Measurements from ENCODE around the gene DNAAF6.
A peak's percentile ranks its signal among the peaks of the same experiment; 100 is the strongest.

Gene DNAAF6

GRCh38 chrX:107206697-107207065, 270 bp downstream of the DNAAF6 start:
- H3K27ac ChIP-seq (ENCODE audit: low read depth, low read length): no peak overlapping the region
- peak overlapping the region; percentile 71 for H3K4me3 ChIP-seq (ENCODE audit: low read depth, low read length)
- H2AFZ ChIP-seq (ENCODE audit: low read length, unreplicated experiment): no peak overlapping the region
- H3K36me3 ChIP-seq (ENCODE audit: insufficient read depth, low read length): no peaks in the 10 kb centered on the region
- H3K4me1 ChIP-seq (ENCODE audit: control insufficient read depth, insufficient read depth, low read length, unreplicated experiment): no peaks in the 10 kb centered on the region
- no peaks in the 10 kb centered on the region for H3K79me2 ChIP-seq (ENCODE audit: control insufficient read depth, insufficient read depth, low read length, unreplicated experiment)
- peaks cover 22% of the 10 kb centered on the region for H3K27me3 ChIP-seq (ENCODE audit: insufficient read depth, low read length)

- Histone ChIP-seq H2AFZ (ENCODE audit: low read length, unreplicated experiment) (no peak overlapping the region), H3K4me1 (ENCODE audit: control insufficient read depth, insufficient read depth, low read length, unreplicated experiment) (no peaks in the 10 kb centered on the region), H3K36me3 (ENCODE audit: insufficient read depth, low read length) (no peaks in the 10 kb centered on the region), H3K27ac (ENCODE audit: low read depth, low read length) (no peak overlapping the region), H3K79me2 (ENCODE audit: control insufficient read depth, insufficient read depth, low read length, unreplicated experiment) (no peaks in the 10 kb centered on the region), H3K27me3 (ENCODE audit: insufficient read depth, low read length) (peaks cover 22% of the 10 kb centered on the region), H3K4me3 (ENCODE audit: low read depth, low read length) (no peak overlapping the region)
Observed at GRCh38 chrX:107207089-107207488, 678 bp downstream of the DNAAF6 start.

- H3K4me3 ChIP-seq (ENCODE audit: low read depth, low read length): no peak overlapping the region
- H2AFZ ChIP-seq (ENCODE audit: low read length, unreplicated experiment): no peak overlapping the region
- no peaks in the 10 kb centered on the region for H3K79me2 ChIP-seq (ENCODE audit: control insufficient read depth, insufficient read depth, low read length, unreplicated experiment)
- no peaks in the 10 kb centered on the region for H3K4me1 ChIP-seq (ENCODE audit: control insufficient read depth, insufficient read depth, low read length, unreplicated experiment)
- H3K36me3 ChIP-seq (ENCODE audit: insufficient read depth, low read length): no peaks in the 10 kb centered on the region
- peaks cover 22% of the 10 kb centered on the region for H3K27me3 ChIP-seq (ENCODE audit: insufficient read depth, low read length)
- H3K27ac ChIP-seq (ENCODE audit: low read depth, low read length): no peak overlapping the region
Observed at GRCh38 chrX:107207943-107208342, 1.5 kb downstream of the DNAAF6 start.

GRCh38 chrX:107213477-107213876, 7.1 kb downstream of the DNAAF6 start:
- H2AFZ ChIP-seq (ENCODE audit: low read length, unreplicated experiment): no peak overlapping the region
- no peaks in the 10 kb centered on the region for H3K79me2 ChIP-seq (ENCODE audit: control insufficient read depth, insufficient read depth, low read length, unreplicated experiment)
- no peak overlapping the region for H3K27ac ChIP-seq (ENCODE audit: low read depth, low read length)
- H3K4me1 ChIP-seq (ENCODE audit: control insufficient read depth, insufficient read depth, low read length, unreplicated experiment): no peaks in the 10 kb centered on the region
- H3K36me3 ChIP-seq (ENCODE audit: insufficient read depth, low read length): no peaks in the 10 kb centered on the region
- no peak overlapping the region for H3K4me3 ChIP-seq (ENCODE audit: low read depth, low read length)
- H3K27me3 ChIP-seq (ENCODE audit: insufficient read depth, low read length): peaks cover 5% of the 10 kb centered on the region; the same call in 1 of the 2 replicates

- Histone ChIP-seq H3K36me3 (ENCODE audit: insufficient read depth, low read length) (no peaks in the 10 kb centered on the region), H3K27ac (ENCODE audit: low read depth, low read length) (no peak overlapping the region), H3K27me3 (ENCODE audit: insufficient read depth, low read length) (no peaks in the 10 kb centered on the region)
Observed at GRCh38 chrX:107226757-107227156, 20.3 kb downstream of the DNAAF6 start.

GRCh38 chrX:107227780-107228485, 21.5 kb downstream of the DNAAF6 start:
- H3K4me3 ChIP-seq (ENCODE audit: low read depth, low read length): no peak overlapping the region
- no peaks in the 10 kb centered on the region for H3K27me3 ChIP-seq (ENCODE audit: insufficient read depth, low read length)
- no peaks in the 10 kb centered on the region for H3K79me2 ChIP-seq (ENCODE audit: control insufficient read depth, insufficient read depth, low read length, unreplicated experiment)
- no peak overlapping the region for H2AFZ ChIP-seq (ENCODE audit: low read length, unreplicated experiment)
- no peaks in the 10 kb centered on the region for H3K4me1 ChIP-seq (ENCODE audit: control insufficient read depth, insufficient read depth, low read length, unreplicated experiment)
- H3K36me3 ChIP-seq (ENCODE audit: insufficient read depth, low read length): no peaks in the 10 kb centered on the region
- H3K27ac ChIP-seq (ENCODE audit: low read depth, low read length): no peak overlapping the region

More at GRCh38 chrX:107226757-107227156, 20.3 kb downstream of the DNAAF6 start:
- Histone ChIP-seq H2AFZ (ENCODE audit: low read length, unreplicated experiment) (no peak overlapping the region), H3K4me1 (ENCODE audit: control insufficient read depth, insufficient read depth, low read length, unreplicated experiment) (no peaks in the 10 kb centered on the region), H3K79me2 (ENCODE audit: control insufficient read depth, insufficient read depth, low read length, unreplicated experiment) (no peaks in the 10 kb centered on the region), H3K4me3 (ENCODE audit: low read depth, low read length) (no peak overlapping the region)

- no peaks in the 10 kb centered on the region for H3K27me3 ChIP-seq (ENCODE audit: insufficient read depth, low read length)
- no peak overlapping the region for H3K27ac ChIP-seq (ENCODE audit: low read depth, low read length)
- H3K79me2 ChIP-seq (ENCODE audit: control insufficient read depth, insufficient read depth, low read length, unreplicated experiment): no peaks in the 10 kb centered on the region
- no peaks in the 10 kb centered on the region for H3K4me1 ChIP-seq (ENCODE audit: control insufficient read depth, insufficient read depth, low read length, unreplicated experiment)
- no peak overlapping the region for H2AFZ ChIP-seq (ENCODE audit: low read length, unreplicated experiment)
- H3K36me3 ChIP-seq (ENCODE audit: insufficient read depth, low read length): no peaks in the 10 kb centered on the region
- H3K4me3 ChIP-seq (ENCODE audit: low read depth, low read length): no peak overlapping the region
Observed at GRCh38 chrX:107228486-107228819, 22.0 kb downstream of the DNAAF6 start.

- Histone ChIP-seq H2AFZ (ENCODE audit: low read length, unreplicated experiment) (no peak overlapping the region), H3K27ac (ENCODE audit: low read depth, low read length) (no peak overlapping the region), H3K4me3 (ENCODE audit: low read depth, low read length) (no peak overlapping the region), H3K36me3 (ENCODE audit: insufficient read depth, low read length) (no peaks in the 10 kb centered on the region), H3K27me3 (ENCODE audit: insufficient read depth, low read length) (peaks cover 17% of the 10 kb centered on the region; the same call in 1 of the 2 replicates), H3K4me1 (ENCODE audit: control insufficient read depth, insufficient read depth, low read length, unreplicated experiment) (no peaks in the 10 kb centered on the region), H3K79me2 (ENCODE audit: control insufficient read depth, insufficient read depth, low read length, unreplicated experiment) (no peaks in the 10 kb centered on the region)
Observed at GRCh38 chrX:107272431-107272921, 66.1 kb downstream of the DNAAF6 start.

- Histone ChIP-seq H3K79me2 (ENCODE audit: control insufficient read depth, insufficient read depth, low read length, unreplicated experiment) (no peaks in the 10 kb centered on the region), H3K27ac (ENCODE audit: low read depth, low read length) (no peak overlapping the region), H3K4me3 (ENCODE audit: low read depth, low read length) (no peak overlapping the region), H3K36me3 (ENCODE audit: insufficient read depth, low read length) (no peaks in the 10 kb centered on the region), H2AFZ (ENCODE audit: low read length, unreplicated experiment) (no peak overlapping the region), H3K27me3 (ENCODE audit: insufficient read depth, low read length) (peaks cover 17% of the 10 kb centered on the region; the same call in 1 of the 2 replicates), H3K4me1 (ENCODE audit: control insufficient read depth, insufficient read depth, low read length, unreplicated experiment) (no peaks in the 10 kb centered on the region)
Observed at GRCh38 chrX:107273795-107274194, 67.4 kb downstream of the DNAAF6 start.

GRCh38 chrX:107288676-107289075, 82.3 kb downstream of the DNAAF6 start:
- Histone ChIP-seq H3K4me3 (ENCODE audit: low read depth, low read length) (no peak overlapping the region), H3K36me3 (ENCODE audit: insufficient read depth, low read length) (no peaks in the 10 kb centered on the region), H2AFZ (ENCODE audit: low read length, unreplicated experiment) (no peak overlapping the region), H3K27me3 (ENCODE audit: insufficient read depth, low read length) (no peaks in the 10 kb centered on the region), H3K79me2 (ENCODE audit: control insufficient read depth, insufficient read depth, low read length, unreplicated experiment) (no peaks in the 10 kb centered on the region), H3K4me1 (ENCODE audit: control insufficient read depth, insufficient read depth, low read length, unreplicated experiment) (no peaks in the 10 kb centered on the region), H3K27ac (ENCODE audit: low read depth, low read length) (no peak overlapping the region)

GRCh38 chrX:107290019-107290418, 83.6 kb downstream of the DNAAF6 start:
- Histone ChIP-seq H3K4me3 (ENCODE audit: low read depth, low read length) (no peak overlapping the region), H3K79me2 (ENCODE audit: control insufficient read depth, insufficient read depth, low read length, unreplicated experiment) (no peaks in the 10 kb centered on the region), H3K4me1 (ENCODE audit: control insufficient read depth, insufficient read depth, low read length, unreplicated experiment) (no peaks in the 10 kb centered on the region), H3K27me3 (ENCODE audit: insufficient read depth, low read length) (no peaks in the 10 kb centered on the region), H2AFZ (ENCODE audit: low read length, unreplicated experiment) (no peak overlapping the region), H3K36me3 (ENCODE audit: insufficient read depth, low read length) (no peaks in the 10 kb centered on the region), H3K27ac (ENCODE audit: low read depth, low read length) (no peak overlapping the region)

Data from ACC112 (cell line).